Cardiac muscle cell (in vitro differentiated cells and primary cell): ENCODE data around the gene FLYWCH2. TPM values are rescaled to one million over a fixed set of nuclear protein-coding genes. Genes with fewer than 3 reads are reported as not detected.

ENCODE experiments used
- DNase-seq, 2 donors: peaks; one replicate each; pipeline versions ENCODE4 v3.0.0 to v3.0.0-alpha.2; 2010 to 2017; ENCODE audit warnings: low read depth in 1 of 2, low spot score in 1 of 2
- H3K27ac ChIP-seq: fragments of 200-600 bp; sonication (generic); 2 replicates; pipeline ENCODE4 v1.5.1; 2016
- H3K27me3 ChIP-seq: fragments of 200-600 bp; sonication (generic); 2 replicates; pipeline ENCODE4 v1.6.0; 2016; ENCODE audit warnings: control low read depth
- H3K36me3 ChIP-seq: fragments of 200-600 bp; sonication (generic); 2 replicates; pipeline ENCODE4 v1.5.1; 2016; ENCODE audit warnings: control low read depth
- H3K4me1 ChIP-seq: fragments of 200-600 bp; sonication (generic); 2 replicates; pipeline ENCODE4 v1.8.1; 2017; ENCODE audit warnings: low read depth, mild to moderate bottlenecking, mixed run types
- H3K4me3 ChIP-seq: fragments of 200-600 bp; sonication (generic); 2 replicates; pipeline ENCODE4 v1.5.1; 2016; ENCODE audit warnings: mild to moderate bottlenecking
- H3K9me3 ChIP-seq: fragments of 200-600 bp; sonication (generic); 2 replicates; pipeline ENCODE4 v1.5.1; 2017; ENCODE audit warnings: low read depth, mild to moderate bottlenecking, control low read depth
- polyA plus RNA-seq: library from polyadenylated mRNA; unstranded; fragments of >200 nt; fragmentation: Nextera tagmentation; extraction: Ambion mirVana; gene quantifications from 2 replicates; pipeline ENCODE4 v1.2.1, GENCODE V29; 2016
- total RNA-seq: library from RNA; depleted of rRNA; stranded (reverse); fragments of >200 nt; gene quantifications from 2 replicates; pipeline ENCODE4 v1.2.3, GENCODE V29; 2016
- TF ChIP-seq, protein P1 (sequence below): IDR thresholded peaks from 2 replicates; pipeline ENCODE4 v1.5.1; 2012; ENCODE audit warnings: low read depth, mild to moderate bottlenecking, low read length

Gene FLYWCH2
- total and polyA plus RNA-seq, 2 experiments from 2014 or later = 66.1 to 134 TPM

DNA sequence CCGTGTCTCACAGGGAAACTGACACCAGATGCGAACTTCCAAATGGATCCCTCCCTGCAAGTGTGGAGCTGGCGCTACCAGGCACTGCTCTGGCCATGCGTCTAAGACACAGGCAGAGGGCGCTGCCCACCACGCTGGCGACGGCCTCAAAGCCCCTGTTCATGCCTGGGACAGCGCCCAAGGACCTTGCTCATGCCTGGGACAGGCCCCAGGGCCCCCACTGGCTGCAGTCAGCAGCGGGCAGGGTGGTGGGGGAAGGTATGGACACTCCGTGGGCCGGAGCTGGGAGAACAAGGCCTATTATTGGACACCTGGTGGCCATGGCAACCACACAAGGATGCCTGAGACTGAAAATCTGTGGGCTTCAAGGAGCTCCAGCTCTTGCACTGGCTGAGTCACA, 44.1 kb upstream of the FLYWCH2 start:
- Histone ChIP-seq H3K9me3 (no peaks in the 10 kb centered on the region), H3K27me3 (peaks cover under 1% of the 10 kb centered on the region), H3K36me3 (no peaks in the 10 kb centered on the region), H3K27ac (no peak overlapping the region), H3K4me3 (no peak overlapping the region), H3K4me1 (no peaks in the 10 kb centered on the region)
- TF ChIP-seq, protein P1, sequence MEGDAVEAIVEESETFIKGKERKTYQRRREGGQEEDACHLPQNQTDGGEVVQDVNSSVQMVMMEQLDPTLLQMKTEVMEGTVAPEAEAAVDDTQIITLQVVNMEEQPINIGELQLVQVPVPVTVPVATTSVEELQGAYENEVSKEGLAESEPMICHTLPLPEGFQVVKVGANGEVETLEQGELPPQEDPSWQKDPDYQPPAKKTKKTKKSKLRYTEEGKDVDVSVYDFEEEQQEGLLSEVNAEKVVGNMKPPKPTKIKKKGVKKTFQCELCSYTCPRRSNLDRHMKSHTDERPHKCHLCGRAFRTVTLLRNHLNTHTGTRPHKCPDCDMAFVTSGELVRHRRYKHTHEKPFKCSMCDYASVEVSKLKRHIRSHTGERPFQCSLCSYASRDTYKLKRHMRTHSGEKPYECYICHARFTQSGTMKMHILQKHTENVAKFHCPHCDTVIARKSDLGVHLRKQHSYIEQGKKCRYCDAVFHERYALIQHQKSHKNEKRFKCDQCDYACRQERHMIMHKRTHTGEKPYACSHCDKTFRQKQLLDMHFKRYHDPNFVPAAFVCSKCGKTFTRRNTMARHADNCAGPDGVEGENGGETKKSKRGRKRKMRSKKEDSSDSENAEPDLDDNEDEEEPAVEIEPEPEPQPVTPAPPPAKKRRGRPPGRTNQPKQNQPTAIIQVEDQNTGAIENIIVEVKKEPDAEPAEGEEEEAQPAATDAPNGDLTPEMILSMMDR = peak; percentile 93
- peak; percentile 84 to 86 for DNase-seq

DNA sequence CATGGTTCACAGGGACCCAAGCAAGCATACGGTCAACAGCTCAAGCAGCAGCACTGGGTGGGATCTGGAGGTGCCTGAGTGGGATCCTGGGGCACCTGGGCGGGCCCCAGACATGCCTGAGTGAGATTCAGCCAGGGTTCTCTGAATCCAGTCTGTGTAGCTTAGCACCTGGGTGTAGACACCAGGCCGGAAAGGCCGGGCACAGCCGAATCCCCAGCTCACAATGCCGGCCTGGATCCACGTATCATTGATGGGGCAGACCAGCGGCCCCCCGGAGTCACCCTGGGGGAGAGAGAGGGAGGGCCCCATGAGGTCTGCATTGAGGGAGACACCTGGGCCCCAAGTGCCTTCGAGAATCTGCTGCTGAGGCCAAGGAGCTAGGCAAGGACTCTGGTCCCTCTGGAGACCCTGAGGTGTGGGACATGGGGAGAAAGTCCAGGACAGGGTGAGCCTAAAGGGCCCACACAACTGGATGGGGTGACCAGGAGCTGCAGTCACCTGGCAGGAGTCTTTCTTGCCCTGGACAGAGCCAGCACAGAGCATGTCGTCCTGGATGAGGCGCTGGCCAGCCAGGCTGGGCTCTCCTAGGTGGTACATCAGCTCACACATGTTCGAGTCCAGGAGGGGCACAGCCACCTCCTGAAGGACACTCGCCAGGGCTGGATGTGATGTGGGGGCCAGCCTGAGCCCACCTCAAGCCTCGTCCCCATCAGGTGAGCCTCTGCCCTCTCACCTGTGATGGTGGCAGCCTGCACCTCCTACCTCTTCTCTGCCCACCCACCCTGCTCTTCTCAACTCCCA, 43.2 kb upstream of the FLYWCH2 start:
- peaks cover 3% of the 10 kb centered on the region for H3K27me3 ChIP-seq
- H3K9me3 ChIP-seq = no peaks in the 10 kb centered on the region
- TF ChIP-seq, protein P1 = no peak
- no peak overlapping the region for H3K4me3 ChIP-seq
- H3K36me3 ChIP-seq = no peaks in the 10 kb centered on the region
- H3K4me1 ChIP-seq = no peaks in the 10 kb centered on the region
- no peak for DNase-seq
- no peak overlapping the region for H3K27ac ChIP-seq

DNA sequence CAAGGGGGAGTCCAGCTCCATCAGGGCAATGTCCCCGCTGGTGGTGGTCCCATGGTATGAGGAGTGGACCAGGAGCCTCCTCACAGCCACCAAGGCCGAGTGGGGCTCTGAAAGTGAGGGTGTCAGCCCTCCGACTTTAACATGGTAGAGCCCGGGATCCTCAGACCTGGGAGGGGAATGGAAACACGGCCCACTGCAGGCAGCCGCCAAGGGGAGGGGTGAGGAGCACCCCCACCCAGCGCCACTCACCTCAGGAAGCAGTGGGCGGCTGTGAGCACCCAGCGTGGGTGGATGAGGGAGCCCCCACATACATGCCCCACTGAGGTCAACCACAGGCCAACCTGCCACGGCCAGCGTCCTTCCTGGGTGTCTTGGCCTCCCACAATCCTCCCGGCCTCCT, 42.1 kb upstream of the FLYWCH2 start:
- Histone ChIP-seq H3K4me3 (no peak overlapping the region), H3K9me3 (no peaks in the 10 kb centered on the region), H3K27ac (no peak overlapping the region), H3K27me3 (peaks cover 5% of the 10 kb centered on the region), H3K4me1 (no peaks in the 10 kb centered on the region), H3K36me3 (no peaks in the 10 kb centered on the region)
- TF ChIP-seq, protein P1 = no peak
- DNase-seq = no peak

DNA sequence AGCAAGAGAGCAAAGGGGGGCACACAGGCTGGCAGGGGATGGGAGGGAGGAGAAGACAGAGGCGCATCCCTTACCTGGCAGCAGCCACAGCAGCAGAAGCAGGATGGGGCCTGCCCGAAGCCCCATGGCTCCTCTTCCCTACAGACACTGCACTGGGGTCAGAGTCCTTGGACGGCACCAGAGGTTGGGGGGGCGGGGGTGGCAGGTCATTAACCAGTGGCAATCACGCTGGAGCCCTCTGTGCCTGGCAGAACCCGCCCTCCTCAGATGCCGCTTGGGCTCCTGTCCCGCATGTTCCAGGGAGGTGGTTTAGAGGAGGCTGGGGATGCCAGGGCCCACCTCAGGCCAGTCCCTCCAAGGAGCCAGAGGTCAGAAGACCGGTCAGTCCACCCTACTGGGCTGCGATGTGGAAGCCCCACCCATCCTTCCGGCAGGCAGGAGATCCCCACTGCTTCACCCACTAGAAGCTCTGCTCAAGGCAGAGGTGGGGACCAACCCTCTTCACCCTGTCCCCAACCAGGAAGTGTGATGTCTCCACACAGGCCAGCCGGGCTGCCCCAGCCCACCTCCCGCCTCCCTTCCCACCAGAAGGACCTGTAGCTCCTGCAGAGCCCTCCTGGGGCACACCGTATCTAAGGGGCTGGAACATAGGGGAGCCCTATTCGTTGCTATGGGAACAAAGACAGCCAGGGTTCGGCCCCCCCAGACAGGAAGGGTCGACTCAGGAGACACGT, 41.2 kb upstream of the FLYWCH2 start:
- DNase-seq = no peak
- Histone ChIP-seq H3K27ac (no peak overlapping the region), H3K4me3 (no peak overlapping the region), H3K36me3 (no peaks in the 10 kb centered on the region), H3K27me3 (peaks cover 5% of the 10 kb centered on the region), H3K9me3 (no peaks in the 10 kb centered on the region), H3K4me1 (no peaks in the 10 kb centered on the region)
- TF ChIP-seq, protein P1 = no peak

DNA sequence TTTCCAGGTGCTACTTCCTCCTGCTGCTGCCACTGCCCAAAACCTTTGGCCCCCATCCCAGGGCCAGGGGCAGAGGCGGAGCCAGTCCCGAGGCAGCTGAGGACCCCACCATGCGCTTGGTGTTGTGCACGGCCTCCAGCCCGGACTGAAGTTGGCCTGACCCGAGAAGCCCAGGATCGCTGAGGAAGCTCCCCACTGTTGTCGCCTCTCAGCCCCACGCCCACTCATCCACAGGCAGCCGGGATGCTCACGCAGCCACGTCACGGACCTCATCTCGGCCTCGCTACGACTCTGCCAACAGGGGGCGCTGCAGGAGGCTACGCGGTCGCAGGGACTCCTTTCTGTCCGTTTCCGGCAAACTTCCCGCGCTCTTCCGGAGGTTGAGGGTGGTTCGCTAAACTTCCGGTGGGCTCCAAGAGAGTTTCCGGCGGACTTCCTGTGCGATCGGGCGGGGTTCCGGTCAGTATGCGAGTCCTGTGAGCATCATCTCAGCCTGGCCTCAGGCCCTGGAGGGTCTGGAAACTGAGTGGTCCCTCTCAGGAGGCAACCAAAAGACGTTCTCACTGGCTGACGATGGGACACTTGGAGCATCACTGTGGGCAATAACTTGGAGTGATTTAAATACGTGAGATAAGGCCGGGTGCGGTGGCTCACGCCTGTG, 40.5 kb upstream of the FLYWCH2 start:
- Histone ChIP-seq H3K27me3 (peaks cover 5% of the 10 kb centered on the region), H3K27ac (no peak overlapping the region), H3K9me3 (no peaks in the 10 kb centered on the region), H3K4me3 (no peak overlapping the region), H3K4me1 (no peaks in the 10 kb centered on the region), H3K36me3 (no peaks in the 10 kb centered on the region)
- TF ChIP-seq, protein P1 = peak; percentile 47
- DNase-seq = peak; percentile 14 to 54
